ENCODE results near the gene CRB3. TPM values are rescaled to one million over a fixed set of nuclear protein-coding genes. Genes with fewer than 3 reads are reported as not detected.
"Not testable (repeated sequence)": the region's sequence is repeated elsewhere in the genome, so short reads cannot be mapped to it uniquely, and the experiment has no call there.

CRB3 gene
- total and polyA plus RNA-seq, 9 donors = 0.33 to 30.1 (median 1.4) TPM; not detected in 2

DNA sequence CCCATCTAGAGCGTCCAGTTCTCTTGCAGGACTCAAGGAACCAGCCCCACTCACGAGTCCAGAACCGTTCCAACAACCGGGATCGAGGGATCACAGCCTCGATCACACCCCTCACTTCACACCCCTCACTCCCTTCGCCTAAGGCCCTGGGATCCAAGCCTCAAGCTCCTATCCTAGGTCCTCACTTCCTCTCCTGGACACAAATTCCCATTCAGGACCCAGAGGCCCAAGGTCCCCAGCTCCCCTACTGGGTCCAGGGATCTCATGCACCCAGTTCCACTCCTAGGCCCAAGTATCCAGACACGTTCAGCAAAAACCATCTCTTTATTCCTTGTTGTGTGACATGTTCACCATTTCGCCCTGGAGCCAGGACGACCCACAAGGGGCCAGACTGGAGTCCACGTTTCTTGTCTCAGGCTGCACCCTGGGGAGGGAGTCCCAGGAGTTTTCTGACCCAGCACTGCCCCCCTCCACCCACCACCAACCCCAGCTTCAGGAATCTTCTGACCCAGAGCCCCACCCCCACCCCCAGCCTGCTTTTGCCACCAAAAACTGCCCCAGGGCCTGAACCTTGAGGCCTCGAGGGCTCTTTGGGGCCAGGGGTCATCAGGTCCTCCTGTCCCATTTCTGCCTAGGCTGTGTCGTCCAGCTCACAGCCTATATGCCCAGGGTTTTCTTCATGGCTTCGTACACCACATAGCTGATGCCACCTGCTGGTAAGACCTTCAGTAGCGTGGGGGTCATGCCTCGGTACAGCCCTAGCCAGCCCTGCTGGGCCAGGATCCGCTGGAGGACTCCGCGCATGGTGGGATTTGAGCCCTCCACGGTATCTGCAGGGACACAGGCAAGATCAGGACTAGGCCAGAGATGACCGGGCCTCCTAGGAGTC, 38.1 kb upstream of the CRB3 start:
- DNase-seq = peak in 3 of 5 donors; percentile 31 to 53 (median 40)

DNA sequence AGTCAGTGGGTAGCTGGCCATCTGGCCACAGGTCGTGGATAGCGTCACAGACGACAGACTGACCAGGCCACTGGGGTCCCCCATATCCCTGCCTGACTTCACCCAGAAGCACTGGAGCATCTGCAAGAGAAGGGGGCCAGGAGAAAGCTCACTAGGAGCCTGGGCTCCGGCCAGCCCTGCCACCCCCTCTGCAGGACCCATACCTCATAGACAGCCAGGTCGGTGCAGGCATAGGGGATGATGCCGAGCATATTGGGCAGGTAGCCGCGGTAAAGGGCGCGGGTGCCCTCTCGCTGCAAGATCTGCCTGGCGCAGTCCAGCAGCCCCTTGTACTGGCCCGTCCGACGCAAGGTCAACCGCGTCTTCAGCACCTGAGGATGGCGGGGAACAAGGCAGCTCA, 36.9 kb upstream of the CRB3 start:
- 92 to 94% (median 92%) methylated on average over 18 of the region's 18 CpGs for WGBS, 3 donors
- no peak overlapping the region for H3K4me3 ChIP-seq
- H3K27me3 ChIP-seq = no peaks in the 10 kb centered on the region
- H3K9me3 ChIP-seq = no peaks in the 10 kb centered on the region
- no peak overlapping the region for H3K27ac ChIP-seq
- intact Hi-C loops (cut with DNase I) = loop anchor here in 1 of 4 donors (10.0 kb wide), 1 partner anchor 52 kb away; the partner anchor contains the start of genes ALKBH7 and PSPN
- peaks cover 4% of the 10 kb centered on the region for H3K4me1 ChIP-seq (ENCODE audit: insufficient read depth)
- DNase-seq = peak in 1 of 5 donors; percentile 35
- TF ChIP-seq EP300 (IDR thresholded peaks at IDR 0.05) (no peak), POLR2A (IDR thresholded peaks at IDR 0.05) (no peak)
- TF ChIP-seq, protein P1, sequence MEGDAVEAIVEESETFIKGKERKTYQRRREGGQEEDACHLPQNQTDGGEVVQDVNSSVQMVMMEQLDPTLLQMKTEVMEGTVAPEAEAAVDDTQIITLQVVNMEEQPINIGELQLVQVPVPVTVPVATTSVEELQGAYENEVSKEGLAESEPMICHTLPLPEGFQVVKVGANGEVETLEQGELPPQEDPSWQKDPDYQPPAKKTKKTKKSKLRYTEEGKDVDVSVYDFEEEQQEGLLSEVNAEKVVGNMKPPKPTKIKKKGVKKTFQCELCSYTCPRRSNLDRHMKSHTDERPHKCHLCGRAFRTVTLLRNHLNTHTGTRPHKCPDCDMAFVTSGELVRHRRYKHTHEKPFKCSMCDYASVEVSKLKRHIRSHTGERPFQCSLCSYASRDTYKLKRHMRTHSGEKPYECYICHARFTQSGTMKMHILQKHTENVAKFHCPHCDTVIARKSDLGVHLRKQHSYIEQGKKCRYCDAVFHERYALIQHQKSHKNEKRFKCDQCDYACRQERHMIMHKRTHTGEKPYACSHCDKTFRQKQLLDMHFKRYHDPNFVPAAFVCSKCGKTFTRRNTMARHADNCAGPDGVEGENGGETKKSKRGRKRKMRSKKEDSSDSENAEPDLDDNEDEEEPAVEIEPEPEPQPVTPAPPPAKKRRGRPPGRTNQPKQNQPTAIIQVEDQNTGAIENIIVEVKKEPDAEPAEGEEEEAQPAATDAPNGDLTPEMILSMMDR (IDR thresholded peaks at IDR 0.05) = no peak
- no peaks in the 10 kb centered on the region for H3K36me3 ChIP-seq

More for the DNA sequence above, 38.1 kb upstream of the CRB3 start:
- Histone ChIP-seq H3K36me3 (no peaks in the 10 kb centered on the region), H3K27ac (peak overlapping the region; percentile 40 to 89), H3K4me1 (ENCODE audit: insufficient read depth) (peaks cover 4% of the 10 kb centered on the region), H3K27me3 (no peaks in the 10 kb centered on the region), H3K4me3 (peak overlapping the region; percentile 12), H3K9me3 (no peaks in the 10 kb centered on the region)
- intact Hi-C loops (cut with DNase I) = loop anchor here in 1 of 4 donors (10.0 kb wide), 1 partner anchor 51 kb away; the partner anchor contains the start of genes ALKBH7 and PSPN
- 89 to 92% (median 91%) methylated on average over 21 of the region's 21 CpGs for WGBS, 3 donors
- TF ChIP-seq, protein P1 (IDR thresholded peaks at IDR 0.05) = peak in 1 of 3 donors; percentile 13
- TF ChIP-seq POLR2A (IDR thresholded peaks at IDR 0.05) = no peak
- TF ChIP-seq EP300 (IDR thresholded peaks at IDR 0.05) = no peak

DNA sequence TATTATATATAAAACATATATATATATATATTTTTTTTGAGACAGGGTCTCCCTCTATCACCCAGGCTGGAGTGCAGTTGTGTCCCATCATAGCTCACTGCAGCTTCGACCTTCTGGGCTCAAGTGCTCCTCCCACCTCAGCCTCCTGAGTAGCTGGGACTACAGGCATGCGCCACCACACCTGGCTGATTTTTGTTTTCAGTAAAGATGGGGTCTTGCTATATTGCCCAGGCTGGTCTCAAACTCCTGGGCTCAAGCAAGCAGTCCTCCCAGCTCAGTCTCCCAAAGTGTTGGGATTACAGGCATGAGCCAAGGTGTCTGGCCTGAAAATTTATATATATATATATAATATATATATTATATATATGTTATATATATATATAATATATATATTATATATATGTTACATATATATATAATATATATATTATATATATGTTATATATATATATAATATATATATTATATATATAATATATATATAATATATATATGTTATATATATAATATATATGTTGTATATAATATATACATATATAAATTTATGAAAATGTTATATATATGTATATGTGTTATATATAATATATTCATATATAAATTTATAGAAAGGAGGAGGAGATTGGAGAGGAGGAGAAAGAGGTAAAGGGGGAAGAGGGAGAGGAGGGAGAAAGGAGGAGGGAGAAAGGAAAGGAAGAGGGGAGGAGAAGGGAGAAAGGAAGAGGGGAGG, 35.2 kb upstream of the CRB3 start:
- DNase-seq; H3K27ac ChIP-seq; H3K27me3 ChIP-seq; H3K9me3 ChIP-seq; H3K4me3 ChIP-seq; H3K4me1 ChIP-seq (ENCODE audit: insufficient read depth); H3K36me3 ChIP-seq: not testable (repeated sequence)
- WGBS, 3 donors = 82 to 92% (median 85%) methylated on average over 2 of the region's 2 CpGs
- intact Hi-C loops (cut with DNase I) = loop anchor here in 1 of 4 donors (10.0 kb wide), 1 partner anchor 54 kb away; the partner anchor contains the start of genes ALKBH7 and PSPN

DNA sequence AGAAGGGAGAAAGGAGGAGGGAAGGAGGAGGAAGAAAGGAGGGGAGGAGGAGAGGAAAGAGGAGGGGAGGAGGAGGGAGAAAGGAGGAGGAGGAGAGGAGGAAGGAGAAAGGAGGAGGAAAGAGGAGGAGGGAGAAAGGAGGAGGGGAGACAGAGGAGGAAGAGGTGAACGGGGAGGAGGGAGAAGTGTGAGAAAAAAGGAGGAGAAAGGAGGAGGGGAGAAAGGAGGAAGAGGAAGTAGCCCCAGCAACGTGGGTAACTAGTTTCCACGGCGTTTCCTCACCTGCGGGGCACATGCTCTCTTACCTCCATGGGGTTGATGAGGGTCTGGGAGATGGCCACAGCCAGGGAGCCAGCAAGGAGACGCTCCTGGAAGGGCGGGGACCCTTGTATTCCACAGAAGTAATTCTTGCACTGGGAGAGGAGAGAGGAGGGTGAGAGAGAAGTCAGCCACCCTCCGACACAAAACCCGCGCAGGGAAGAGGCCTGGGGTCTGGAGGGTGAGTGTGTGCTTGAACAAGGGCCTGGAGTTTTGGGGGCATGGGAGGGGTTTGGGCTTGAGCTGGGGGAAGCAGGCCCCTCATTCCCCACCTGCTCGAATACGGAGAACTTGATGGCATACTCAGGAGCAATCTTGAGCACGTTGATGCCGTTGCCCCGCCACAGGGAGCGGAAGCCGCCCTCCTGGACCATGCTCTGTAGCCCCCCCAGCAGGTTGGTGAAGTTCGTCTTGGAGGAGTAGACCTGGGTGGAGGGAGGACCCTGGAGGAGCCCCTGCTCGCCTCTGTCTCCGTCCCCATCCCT, 34.5 kb upstream of the CRB3 start:
- H3K27ac ChIP-seq = no peak overlapping the region
- TF ChIP-seq EP300 (IDR thresholded peaks at IDR 0.05) (no peak), POLR2A (IDR thresholded peaks at IDR 0.05) (no peak)
- TF ChIP-seq, protein P1 (IDR thresholded peaks at IDR 0.05) = no peak

More for the DNA sequence above, 34.5 kb upstream of the CRB3 start:
- no peak overlapping the region for H3K4me3 ChIP-seq
- intact Hi-C loops (cut with DNase I) = loop anchor here in 1 of 4 donors (10.0 kb wide), 1 partner anchor 55 kb away; the partner anchor contains the start of genes ALKBH7 and PSPN
- no peaks in the 10 kb centered on the region for H3K4me1 ChIP-seq (ENCODE audit: insufficient read depth)
- no peak for DNase-seq
- no peaks in the 10 kb centered on the region for H3K36me3 ChIP-seq
- WGBS, 3 donors = 49 to 64% (median 54%) methylated on average over 20 of the region's 20 CpGs
- no peaks in the 10 kb centered on the region for H3K9me3 ChIP-seq
- no peaks in the 10 kb centered on the region for H3K27me3 ChIP-seq

All from ovary (tissue), 9 donors.